GM23338 (cell line): ENCODE results near the gene C13orf46. TPM values are rescaled to one million over a fixed set of nuclear protein-coding genes. Genes with fewer than 3 reads are reported as not detected.

Experiments used
- ATAC-seq: fragments of 200-7000 bp; cut with Tn5 transposase; 3 replicates; pipeline ENCODE4 v1.9.1; 2020
- DNase-seq: peaks from one replicate; pipeline ENCODE4 v3.0.0-alpha.2; 2015; ENCODE audit warnings: low spot score
- H2AFZ ChIP-seq: fragments of 200-600 bp; sonication (generic); 2 replicates; pipeline ENCODE4 v1.8.0; 2016; ENCODE audit warnings: antibody characterized with exemption, mild to moderate bottlenecking, moderate library complexity
- H3F3A ChIP-seq: fragments of 200-600 bp; sonication (generic); replicated peaks from 2 replicates; pipeline ENCODE4 v1.8.0; 2017; ENCODE audit warnings: antibody characterized with exemption, mixed run types, low read depth
- H3K27ac ChIP-seq: fragments of 200-600 bp; sonication (generic); 2 replicates; pipeline ENCODE4 v1.6.1; 2016; ENCODE audit warnings: low read depth
- H3K27me3 ChIP-seq: fragments of 200-600 bp; sonication (generic); 2 replicates; pipeline ENCODE4 v1.8.0; 2016; ENCODE audit warnings: mild to moderate bottlenecking, mixed run types, moderate library complexity; ENCODE audit not compliant: insufficient read depth
- H3K36me3 ChIP-seq: fragments of 200-600 bp; sonication (generic); 2 replicates; pipeline ENCODE4 v1.8.0; 2016; ENCODE audit warnings: mild to moderate bottlenecking; ENCODE audit not compliant: insufficient read depth
- H3K4me1 ChIP-seq: fragments of 200-600 bp; sonication (generic); 2 replicates; pipeline ENCODE4 v1.8.0; 2016; ENCODE audit warnings: mild to moderate bottlenecking, moderate library complexity; ENCODE audit not compliant: insufficient read depth
- H3K4me2 ChIP-seq: fragments of 200-600 bp; sonication (generic); 2 replicates; pipeline ENCODE4 v1.7.1; 2017; ENCODE audit warnings: mixed run types
- H3K4me3 ChIP-seq: fragments of 200-600 bp; sonication (generic); 2 replicates; pipeline ENCODE4 v1.6.1; 2016; ENCODE audit warnings: mixed run types
- H3K79me2 ChIP-seq: fragments of 200-600 bp; sonication (generic); replicated peaks from 2 replicates; pipeline ENCODE4 v1.8.0; 2017; ENCODE audit warnings: mild to moderate bottlenecking; ENCODE audit not compliant: insufficient read depth
- H3K9me2 ChIP-seq: fragments of 200-600 bp; sonication (generic); 2 replicates; pipeline ENCODE4 v1.8.0; 2017; ENCODE audit not compliant: insufficient read depth
- H4K20me1 ChIP-seq: fragments of 200-600 bp; sonication (generic); replicated peaks from 2 replicates; pipeline ENCODE4 v1.8.0; 2017; ENCODE audit warnings: mild to moderate bottlenecking; ENCODE audit not compliant: insufficient read depth
- H3K27ac Mint-ChIP-seq: 2 replicates; pipeline ENCODE4 v1.8.0; 2020; ENCODE audit warnings: inconsistent platforms, mild to moderate bottlenecking, moderate library complexity, mixed read lengths
- H3K27me3 Mint-ChIP-seq: 3 replicates; pipeline ENCODE4 v1.8.0; 2022; ENCODE audit warnings: low read depth, mild to moderate bottlenecking, moderate library complexity, mixed read lengths, inconsistent platforms; ENCODE audit not compliant: insufficient read depth, poor library complexity
- H3K36me3 Mint-ChIP-seq: 3 replicates; pipeline ENCODE4 v1.8.0; 2021; ENCODE audit warnings: low read depth, mild to moderate bottlenecking, inconsistent platforms, moderate library complexity, mixed read lengths
- H3K4me1 Mint-ChIP-seq: 3 replicates; pipeline ENCODE4 v1.8.0; 2020; ENCODE audit warnings: mild to moderate bottlenecking, inconsistent platforms, mixed read lengths
- H3K4me3 Mint-ChIP-seq: 3 replicates; pipeline ENCODE4 v1.8.0; 2021; ENCODE audit warnings: moderate library complexity, mild to moderate bottlenecking, inconsistent platforms, mixed read lengths
- H3K9me3 Mint-ChIP-seq: 3 replicates; pipeline ENCODE4 v1.8.0; 2020; ENCODE audit warnings: moderate library complexity, mild to moderate bottlenecking, inconsistent platforms, mixed read lengths
- CREB1 ChIP-seq: fragments of 250-450 bp; sonication (Bioruptor Pico); IDR thresholded peaks from 2 replicates; pipeline ENCODE4 v1.5.0; 2020; ENCODE audit warnings: low read depth, mild to moderate bottlenecking, moderate library complexity
- EZH2 ChIP-seq: fragments of 200-600 bp; sonication (generic); IDR thresholded peaks from one replicate; pipeline ENCODE4 v1.8.0; 2017; ENCODE audit warnings: antibody characterized with exemption, mild to moderate bottlenecking, low read depth; ENCODE audit not compliant: unreplicated experiment
- EZH2phosphoT487 ChIP-seq: fragments of 200-600 bp; sonication (generic); IDR thresholded peaks from one replicate; pipeline ENCODE4 v1.8.1; 2018; ENCODE audit warnings: antibody characterized with exemption; ENCODE audit not compliant: unreplicated experiment
- POLR2AphosphoS5 ChIP-seq: IDR thresholded peaks from 2 replicates; pipeline ENCODE4 v1.6.1; 2016; ENCODE audit warnings: antibody characterized with exemption, low read depth
- REST ChIP-seq: IDR thresholded peaks from one replicate; pipeline ENCODE4 v1.6.1; 2018; ENCODE audit warnings: antibody characterized with exemption; ENCODE audit not compliant: unreplicated experiment
- STAT1 ChIP-seq: IDR thresholded peaks from one replicate; pipeline ENCODE4 v1.6.1; 2016; ENCODE audit warnings: antibody characterized with exemption; ENCODE audit not compliant: unreplicated experiment
- ZNF114 ChIP-seq: fragments of 250-450 bp; sonication (Bioruptor Pico); IDR thresholded peaks from 2 replicates; pipeline ENCODE4 v1.5.0; 2020; ENCODE audit warnings: mild to moderate bottlenecking, moderate library complexity
- ZNF331 ChIP-seq: fragments of 250-450 bp; sonication (Bioruptor Pico); IDR thresholded peaks from 2 replicates; pipeline ENCODE4 v1.5.0; 2020; ENCODE audit warnings: low read depth, mild to moderate bottlenecking, moderate library complexity
- polyA plus RNA-seq: library from polyadenylated mRNA; unstranded; fragments of >200 nt; fragmentation: Nextera tagmentation; extraction: Ambion mirVana; gene quantifications from 2 replicates; pipeline ENCODE4 v1.2.1, GENCODE V29; 2016
- total RNA-seq: library from RNA; depleted of rRNA; stranded (reverse); fragments of >200 nt; shearing (Covaris generic); gene quantifications from 2 replicates; pipeline ENCODE4 v1.2.3, GENCODE V29; 2014
- TF ChIP-seq, protein P1 (sequence below): fragments of 250-450 bp; sonication (Bioruptor Pico); IDR thresholded peaks from 2 replicates; pipeline ENCODE4 v1.5.0; 2020; ENCODE audit warnings: mild to moderate bottlenecking, moderate library complexity
- TF ChIP-seq, protein P2 (sequence below): IDR thresholded peaks from 2 replicates; pipeline ENCODE4 v1.6.1; 2016; ENCODE audit warnings: antibody characterized with exemption

The C13orf46 gene
- total and polyA plus RNA-seq, 2 experiments from 2014 or later: 0.44 to 1.5 TPM

DNA sequence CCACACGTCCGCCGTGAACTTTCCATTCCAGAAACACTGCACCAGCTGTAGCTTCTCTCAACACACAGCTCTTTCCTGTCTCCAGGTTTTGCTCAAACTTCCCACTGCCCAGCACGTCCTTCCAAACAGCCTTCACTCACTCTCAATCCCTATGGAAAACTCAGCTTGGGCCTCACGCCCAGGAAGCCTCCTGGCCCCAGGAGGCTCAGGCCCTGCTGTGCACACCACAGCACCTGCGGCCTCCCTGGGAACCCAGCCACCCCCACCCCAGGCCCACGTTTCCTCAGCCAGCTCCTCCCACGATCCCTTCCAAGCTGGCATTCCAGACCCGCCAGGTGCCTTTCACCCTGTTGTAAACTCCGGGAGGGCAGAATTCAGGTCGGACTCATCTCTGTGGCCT lies 35.2 kb downstream of the C13orf46 start (continued):
- TF ChIP-seq, protein P1, sequence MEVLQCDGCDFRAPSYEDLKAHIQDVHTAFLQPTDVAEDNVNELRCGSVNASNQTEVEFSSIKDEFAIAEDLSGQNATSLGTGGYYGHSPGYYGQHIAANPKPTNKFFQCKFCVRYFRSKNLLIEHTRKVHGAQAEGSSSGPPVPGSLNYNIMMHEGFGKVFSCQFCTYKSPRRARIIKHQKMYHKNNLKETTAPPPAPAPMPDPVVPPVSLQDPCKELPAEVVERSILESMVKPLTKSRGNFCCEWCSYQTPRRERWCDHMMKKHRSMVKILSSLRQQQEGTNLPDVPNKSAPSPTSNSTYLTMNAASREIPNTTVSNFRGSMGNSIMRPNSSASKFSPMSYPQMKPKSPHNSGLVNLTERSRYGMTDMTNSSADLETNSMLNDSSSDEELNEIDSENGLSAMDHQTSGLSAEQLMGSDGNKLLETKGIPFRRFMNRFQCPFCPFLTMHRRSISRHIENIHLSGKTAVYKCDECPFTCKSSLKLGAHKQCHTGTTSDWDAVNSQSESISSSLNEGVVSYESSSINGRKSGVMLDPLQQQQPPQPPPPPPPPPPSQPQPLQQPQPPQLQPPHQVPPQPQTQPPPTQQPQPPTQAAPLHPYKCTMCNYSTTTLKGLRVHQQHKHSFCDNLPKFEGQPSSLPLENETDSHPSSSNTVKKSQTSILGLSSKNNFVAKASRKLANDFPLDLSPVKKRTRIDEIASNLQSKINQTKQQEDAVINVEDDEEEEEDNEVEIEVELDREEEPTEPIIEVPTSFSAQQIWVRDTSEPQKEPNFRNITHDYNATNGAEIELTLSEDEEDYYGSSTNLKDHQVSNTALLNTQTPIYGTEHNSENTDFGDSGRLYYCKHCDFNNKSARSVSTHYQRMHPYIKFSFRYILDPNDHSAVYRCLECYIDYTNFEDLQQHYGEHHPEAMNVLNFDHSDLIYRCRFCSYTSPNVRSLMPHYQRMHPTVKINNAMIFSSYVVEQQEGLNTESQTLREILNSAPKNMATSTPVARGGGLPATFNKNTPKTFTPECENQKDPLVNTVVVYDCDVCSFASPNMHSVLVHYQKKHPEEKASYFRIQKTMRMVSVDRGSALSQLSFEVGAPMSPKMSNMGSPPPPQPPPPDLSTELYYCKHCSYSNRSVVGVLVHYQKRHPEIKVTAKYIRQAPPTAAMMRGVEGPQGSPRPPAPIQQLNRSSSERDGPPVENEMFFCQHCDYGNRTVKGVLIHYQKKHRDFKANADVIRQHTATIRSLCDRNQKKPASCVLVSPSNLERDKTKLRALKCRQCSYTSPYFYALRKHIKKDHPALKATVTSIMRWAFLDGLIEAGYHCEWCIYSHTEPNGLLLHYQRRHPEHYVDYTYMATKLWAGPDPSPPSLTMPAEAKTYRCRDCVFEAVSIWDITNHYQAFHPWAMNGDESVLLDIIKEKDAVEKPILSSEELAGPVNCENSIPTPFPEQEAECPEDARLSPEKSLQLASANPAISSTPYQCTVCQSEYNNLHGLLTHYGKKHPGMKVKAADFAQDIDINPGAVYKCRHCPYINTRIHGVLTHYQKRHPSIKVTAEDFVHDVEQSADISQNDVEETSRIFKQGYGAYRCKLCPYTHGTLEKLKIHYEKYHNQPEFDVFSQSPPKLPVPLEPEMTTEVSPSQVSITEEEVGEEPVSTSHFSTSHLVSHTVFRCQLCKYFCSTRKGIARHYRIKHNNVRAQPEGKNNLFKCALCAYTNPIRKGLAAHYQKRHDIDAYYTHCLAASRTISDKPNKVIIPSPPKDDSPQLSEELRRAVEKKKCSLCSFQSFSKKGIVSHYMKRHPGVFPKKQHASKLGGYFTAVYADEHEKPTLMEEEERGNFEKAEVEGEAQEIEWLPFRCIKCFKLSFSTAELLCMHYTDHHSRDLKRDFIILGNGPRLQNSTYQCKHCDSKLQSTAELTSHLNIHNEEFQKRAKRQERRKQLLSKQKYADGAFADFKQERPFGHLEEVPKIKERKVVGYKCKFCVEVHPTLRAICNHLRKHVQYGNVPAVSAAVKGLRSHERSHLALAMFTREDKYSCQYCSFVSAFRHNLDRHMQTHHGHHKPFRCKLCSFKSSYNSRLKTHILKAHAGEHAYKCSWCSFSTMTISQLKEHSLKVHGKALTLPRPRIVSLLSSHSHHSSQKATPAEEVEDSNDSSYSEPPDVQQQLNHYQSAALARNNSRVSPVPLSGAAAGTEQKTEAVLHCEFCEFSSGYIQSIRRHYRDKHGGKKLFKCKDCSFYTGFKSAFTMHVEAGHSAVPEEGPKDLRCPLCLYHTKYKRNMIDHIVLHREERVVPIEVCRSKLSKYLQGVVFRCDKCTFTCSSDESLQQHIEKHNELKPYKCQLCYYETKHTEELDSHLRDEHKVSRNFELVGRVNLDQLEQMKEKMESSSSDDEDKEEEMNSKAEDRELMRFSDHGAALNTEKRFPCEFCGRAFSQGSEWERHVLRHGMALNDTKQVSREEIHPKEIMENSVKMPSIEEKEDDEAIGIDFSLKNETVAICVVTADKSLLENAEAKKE (CRISPR knock-in tag): no peak
- no peak for TF ChIP-seq POLR2AphosphoS5
- no peak for TF ChIP-seq CREB1 (CRISPR knock-in tag)
- no peak for TF ChIP-seq ZNF114 (CRISPR knock-in tag)
- TF ChIP-seq EZH2: no peak
- no peak for TF ChIP-seq EZH2phosphoT487
- TF ChIP-seq, protein P2, sequence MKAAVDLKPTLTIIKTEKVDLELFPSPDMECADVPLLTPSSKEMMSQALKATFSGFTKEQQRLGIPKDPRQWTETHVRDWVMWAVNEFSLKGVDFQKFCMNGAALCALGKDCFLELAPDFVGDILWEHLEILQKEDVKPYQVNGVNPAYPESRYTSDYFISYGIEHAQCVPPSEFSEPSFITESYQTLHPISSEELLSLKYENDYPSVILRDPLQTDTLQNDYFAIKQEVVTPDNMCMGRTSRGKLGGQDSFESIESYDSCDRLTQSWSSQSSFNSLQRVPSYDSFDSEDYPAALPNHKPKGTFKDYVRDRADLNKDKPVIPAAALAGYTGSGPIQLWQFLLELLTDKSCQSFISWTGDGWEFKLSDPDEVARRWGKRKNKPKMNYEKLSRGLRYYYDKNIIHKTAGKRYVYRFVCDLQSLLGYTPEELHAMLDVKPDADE: no peak

DNA sequence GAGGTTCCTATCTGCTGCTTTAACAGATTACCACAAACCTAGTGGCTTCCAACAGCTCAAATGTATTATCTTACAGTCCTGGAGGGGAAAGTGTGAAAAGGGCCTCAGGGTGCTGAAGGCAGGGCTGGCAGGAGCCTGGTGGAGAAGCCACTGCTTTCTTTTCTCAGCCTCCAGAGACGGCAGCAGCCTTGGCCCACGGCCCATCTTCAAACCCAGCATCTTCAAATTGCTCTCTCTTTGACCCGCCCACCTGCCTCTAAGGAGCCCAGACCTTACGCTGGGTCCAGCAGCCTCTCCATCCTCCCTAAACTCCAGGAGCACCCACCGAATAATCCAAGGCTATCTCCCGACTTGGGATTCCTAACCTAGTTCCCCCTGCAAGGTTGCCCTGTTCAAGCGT lies 35.6 kb downstream of the C13orf46 start:
- Histone ChIP-seq H2AFZ (no peak overlapping the region), H3K4me3 (no peak overlapping the region), H3K36me3 (no peaks in the 10 kb centered on the region), H3K79me2 (no peaks in the 10 kb centered on the region), H3K4me1 (no peaks in the 10 kb centered on the region), H3K4me2 (no peak overlapping the region), H4K20me1 (no peaks in the 10 kb centered on the region), H3K9me2 (no peaks in the 10 kb centered on the region), H3K27ac (no peak overlapping the region), H3K27me3 (no peaks in the 10 kb centered on the region), H3F3A (no peaks in the 10 kb centered on the region)
- DNase-seq: no peak
- Mint-ChIP-seq H3K9me3 (no peaks in the 10 kb centered on the region), H3K27ac (no peak overlapping the region), H3K4me1 (peaks cover 11% of the 10 kb centered on the region), H3K4me3 (no peak overlapping the region), H3K27me3 (peaks cover 17% of the 10 kb centered on the region), H3K36me3 (no peaks in the 10 kb centered on the region)
- no peak for ATAC-seq
- TF ChIP-seq POLR2AphosphoS5 (no peak), ZNF331 (CRISPR knock-in tag) (no peak), REST (no peak), ZNF114 (CRISPR knock-in tag) (no peak), STAT1 (no peak), CREB1 (CRISPR knock-in tag) (no peak)
